Measurements from ENCODE around the gene STX11.

- TF ChIP-seq CTCF (IDR thresholded peaks at IDR 0.05; ENCODE audit: poor library complexity, severe bottlenecking), result no peak
- TF ChIP-seq RAD21 (conservative IDR thresholded peaks at IDR 0.05), result no peak
- TF ChIP-seq EP300 (conservative IDR thresholded peaks at IDR 0.05; ENCODE audit: poor library complexity, severe bottlenecking), result no peak
- TF ChIP-seq SMC3 (conservative IDR thresholded peaks at IDR 0.05; ENCODE audit: poor library complexity), result no peak
- TF ChIP-seq TAF1 (IDR thresholded peaks at IDR 0.05; ENCODE audit: low read depth), result no peak
- no peak for TF ChIP-seq POLR2AphosphoS5 (IDR thresholded peaks at IDR 0.05)
These were observed 35.1 kb upstream of the STX11 start for GRCh38 chr6:144115219-144115618.

Data from neural cell (in vitro differentiated cells).